Measurements from ENCODE around the gene ARHGAP24. TPM values are rescaled to one million over a fixed set of nuclear protein-coding genes. Genes with fewer than 3 reads are reported as not detected.

Gene ARHGAP24
- total and polyA plus RNA-seq, 10 of the 15 experiments (the other 5 are each of a cell fraction or from before 2014, with no cell fraction given) = 0.10 to 4.2 (median 0.52) TPM

GRCh38 chr4:85491527-85491926, 16.6 kb downstream of the ARHGAP24 start:
- SMC1A ChIA-PET (ENCODE audit: uncharacterized antibody, unreplicated experiment) = interaction anchor here (1.4 to 1.6 kb wide), 3 partner anchors 8 to 43 kb away, joined by 4 read pairs; partner anchors contain the start of gene ARHGAP24
- no peak for DNase-seq (ENCODE audit: low read depth, low spot score)
- RAD21 ChIA-PET (ENCODE audit: unreplicated experiment) = interaction anchor here (1.0 to 1.2 kb wide), 2 partner anchors 14 to 17 kb away, joined by 3 to 5 read pairs; partner anchors contain the start of gene ARHGAP24

GRCh38 chr4:85492336-85492735, 17.4 kb downstream of the ARHGAP24 start:
- H3K27ac ChIP-seq (ENCODE audit: control insufficient read depth, insufficient read depth) = no peak overlapping the region
- SMC1A ChIA-PET (ENCODE audit: uncharacterized antibody, unreplicated experiment) = interaction anchor here (1.4 kb wide), 1 partner anchor 18 kb away, joined by 4 read pairs; the partner anchor contains the start of gene ARHGAP24
- CTCF ChIA-PET = no interaction called here
- TF ChIP-seq CBX5 (IDR thresholded peaks at IDR 0.05; ENCODE audit: low read depth) (no peak), KAT2A (conservative IDR thresholded peaks at IDR 0.05; ENCODE audit: control insufficient read depth, low read depth, low read length) (no peak), MAX (IDR thresholded peaks at IDR 0.05; ENCODE audit: low read depth, low read length) (no peak), ZBTB40 (IDR thresholded peaks at IDR 0.05; ENCODE audit: borderline replicate concordance) (no peak), IKZF1 (conservative IDR thresholded peaks at IDR 0.05) (no peak), CHD1 (IDR thresholded peaks at IDR 0.05; ENCODE audit: low read depth, low read length) (no peak), MXI1 (IDR thresholded peaks at IDR 0.05; ENCODE audit: low read depth, low read length) (no peak), CHD4 (IDR thresholded peaks at IDR 0.05) (no peak)

More at GRCh38 chr4:85491527-85491926, 16.6 kb downstream of the ARHGAP24 start:
- CTCF ChIA-PET = no interaction called here
- no peaks in the 10 kb centered on the region for H3K79me2 ChIP-seq (ENCODE audit: control insufficient read depth, insufficient read depth, low read length)
- H3K27ac ChIP-seq (ENCODE audit: control insufficient read depth, insufficient read depth) = no peak overlapping the region
- BruUV-seq (replicated peaks) = no TSS peak
- no peaks in the 10 kb centered on the region for H3K9me3 ChIP-seq (replicated peaks; ENCODE audit: control insufficient read depth, insufficient read depth, low read length)
- H3K9ac ChIP-seq (ENCODE audit: control insufficient read depth, insufficient read depth, low read length) = no peak overlapping the region
- POLR2A ChIA-PET = no interaction called here
- no peaks in the 10 kb centered on the region; a peak in 1 of 4 replicates for H3K27me3 ChIP-seq (replicated peaks in 1 of 2; ENCODE audit: control insufficient read depth in 2 of 2, insufficient read depth in 2 of 2, low read length in 1 of 2)
- H4K20me1 ChIP-seq (ENCODE audit: control insufficient read depth, insufficient read depth) = no peaks in the 10 kb centered on the region
- ATAC-seq = peak; percentile 81
- H3K4me3 ChIP-seq = no peak overlapping the region
- no peaks in the 10 kb centered on the region for H3K36me3 ChIP-seq (ENCODE audit: control insufficient read depth in 2 of 2, insufficient read depth in 2 of 2, low read length in 1 of 2)
- H3K4me1 ChIP-seq (ENCODE audit: control insufficient read depth, insufficient read depth, low read length) = no peaks in the 10 kb centered on the region
- in situ Hi-C loops (cut with MboI) (no loop called here), intact Hi-C loops (cut with micrococcal nuclease; ENCODE audit: unreplicated experiment) (no loop called here)
- FAIRE-seq = no peak
- H3K4me2 ChIP-seq (ENCODE audit: control insufficient read depth, insufficient read depth) = no peak overlapping the region
- TF ChIP-seq MEF2B (IDR thresholded peaks at IDR 0.05; ENCODE audit: partially characterized antibody, poor library complexity, severe bottlenecking) (peak; percentile 33), BHLHE40 (IDR thresholded peaks at IDR 0.05; ENCODE audit: borderline replicate concordance in 1 of 2, low read depth in 2 of 2, low read length in 1 of 2) (peak in 1 of 2 experiments; percentile 19; a peak in 1 of 4 replicates), HSF1 (IDR thresholded peaks at IDR 0.05; ENCODE audit: low read depth, low read length) (no peak), CHD1 (IDR thresholded peaks at IDR 0.05; ENCODE audit: low read depth, low read length) (no peak)
- H2AFZ ChIP-seq (ENCODE audit: control insufficient read depth, low read depth, low read length) = no peak overlapping the region

More at GRCh38 chr4:85492336-85492735, 17.4 kb downstream of the ARHGAP24 start:
- intact Hi-C loops (cut with micrococcal nuclease; ENCODE audit: unreplicated experiment) = no loop called here
- no peaks in the 10 kb centered on the region for H3K79me2 ChIP-seq (ENCODE audit: control insufficient read depth, insufficient read depth, low read length)
- no TSS peak for BruUV-seq (replicated peaks)
- H3K9ac ChIP-seq (ENCODE audit: control insufficient read depth, insufficient read depth, low read length) = no peak overlapping the region
- H3K4me1 ChIP-seq (ENCODE audit: control insufficient read depth, insufficient read depth, low read length) = no peaks in the 10 kb centered on the region
- FAIRE-seq (no peak), ATAC-seq (no peak), DNase-seq (ENCODE audit: low read depth, low spot score) (no peak)
- WGBS (ENCODE audit: insufficient coverage, insufficient replicate concordance, low lambda C conversion rate, missing lambda C conversion rate) = 3% methylated on average over 1 of the region's 1 CpG
- H3K4me3 ChIP-seq = no peak overlapping the region
- RAD21 ChIA-PET (ENCODE audit: unreplicated experiment) = interaction anchor here (1.0 kb wide), 1 partner anchor 17 kb away, joined by 5 read pairs; the partner anchor contains the start of gene ARHGAP24
- no peaks in the 10 kb centered on the region for H3K36me3 ChIP-seq (ENCODE audit: control insufficient read depth in 2 of 2, insufficient read depth in 2 of 2, low read length in 1 of 2)
- in situ Hi-C loops (cut with MboI) = no loop called here
- no peak overlapping the region for H3K4me2 ChIP-seq (ENCODE audit: control insufficient read depth, insufficient read depth)
- no peaks in the 10 kb centered on the region; a peak in 1 of 4 replicates for H3K27me3 ChIP-seq (replicated peaks in 1 of 2; ENCODE audit: control insufficient read depth in 2 of 2, insufficient read depth in 2 of 2, low read length in 1 of 2)
- H3K9me3 ChIP-seq (replicated peaks; ENCODE audit: control insufficient read depth, insufficient read depth, low read length) = no peaks in the 10 kb centered on the region
- H4K20me1 ChIP-seq (ENCODE audit: control insufficient read depth, insufficient read depth) = no peaks in the 10 kb centered on the region
- POLR2A ChIA-PET = no interaction called here
- no peak overlapping the region for H2AFZ ChIP-seq (ENCODE audit: control insufficient read depth, low read depth, low read length)
